HG03095 (cell line): ENCODE results near the gene KCNJ6.

Experiments
- ATAC-seq: cut with Tn5 transposase; IDR thresholded peaks from one replicate; pipeline ENCODE4 v1.9.1; 2021; ENCODE audit warnings: moderate library complexity; ENCODE audit not compliant: unreplicated experiment

The KCNJ6 gene

GRCh38 chr21:37905291-37905690 lies 11.0 kb downstream of the KCNJ6 start:
- no peak for ATAC-seq

- no peak for ATAC-seq
Measured at GRCh38 chr21:37904856-37905255, 11.4 kb downstream of the KCNJ6 start.

GRCh38 chr21:37903396-37903795 lies 12.9 kb downstream of the KCNJ6 start:
- no peak for ATAC-seq

GRCh38 chr21:37899146-37899545 lies 17.1 kb downstream of the KCNJ6 start:
- ATAC-seq, result no peak

GRCh38 chr21:37896788-37897187 lies 19.5 kb downstream of the KCNJ6 start:
- ATAC-seq, result no peak

GRCh38 chr21:37891972-37892371 lies 24.3 kb downstream of the KCNJ6 start:
- ATAC-seq, result no peak

- no peak for ATAC-seq
Measured at GRCh38 chr21:37888659-37889058, 27.6 kb downstream of the KCNJ6 start.

- ATAC-seq, result no peak
Measured at GRCh38 chr21:37886726-37887299, 29.4 kb downstream of the KCNJ6 start.

GRCh38 chr21:37886120-37886519 lies 30.1 kb downstream of the KCNJ6 start:
- no peak for ATAC-seq

GRCh38 chr21:37878946-37879660 lies 37.2 kb downstream of the KCNJ6 start:
- no peak for ATAC-seq

GRCh38 chr21:37877888-37878684 lies 38.2 kb downstream of the KCNJ6 start:
- no peak for ATAC-seq

- ATAC-seq, result no peak
Measured at GRCh38 chr21:37877171-37877570, 39.1 kb downstream of the KCNJ6 start.

- ATAC-seq, result no peak
Measured at GRCh38 chr21:37876561-37876960, 39.7 kb downstream of the KCNJ6 start.

GRCh38 chr21:37874904-37875780 lies 41.1 kb downstream of the KCNJ6 start:
- no peak for ATAC-seq

GRCh38 chr21:37874481-37874880 lies 41.8 kb downstream of the KCNJ6 start:
- ATAC-seq, result no peak

GRCh38 chr21:37873655-37874054 lies 42.6 kb downstream of the KCNJ6 start:
- ATAC-seq, result no peak

GRCh38 chr21:37871121-37871862 lies 45.0 kb downstream of the KCNJ6 start:
- ATAC-seq, result no peak

- ATAC-seq, result no peak
Measured at GRCh38 chr21:37870221-37870620, 46.0 kb downstream of the KCNJ6 start.

- no peak for ATAC-seq
Measured at GRCh38 chr21:37869661-37870060, 46.6 kb downstream of the KCNJ6 start.
